ENCODE measurements around the gene RBM11.
"Not testable (repeated sequence)": the region's sequence is repeated elsewhere in the genome, so short reads cannot be mapped to it uniquely, and the experiment has no call there.

RBM11 gene, protein sequence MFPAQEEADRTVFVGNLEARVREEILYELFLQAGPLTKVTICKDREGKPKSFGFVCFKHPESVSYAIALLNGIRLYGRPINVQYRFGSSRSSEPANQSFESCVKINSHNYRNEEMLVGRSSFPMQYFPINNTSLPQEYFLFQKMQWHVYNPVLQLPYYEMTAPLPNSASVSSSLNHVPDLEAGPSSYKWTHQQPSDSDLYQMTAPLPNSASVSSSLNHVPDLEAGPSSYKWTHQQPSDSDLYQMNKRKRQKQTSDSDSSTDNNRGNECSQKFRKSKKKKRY

DNA sequence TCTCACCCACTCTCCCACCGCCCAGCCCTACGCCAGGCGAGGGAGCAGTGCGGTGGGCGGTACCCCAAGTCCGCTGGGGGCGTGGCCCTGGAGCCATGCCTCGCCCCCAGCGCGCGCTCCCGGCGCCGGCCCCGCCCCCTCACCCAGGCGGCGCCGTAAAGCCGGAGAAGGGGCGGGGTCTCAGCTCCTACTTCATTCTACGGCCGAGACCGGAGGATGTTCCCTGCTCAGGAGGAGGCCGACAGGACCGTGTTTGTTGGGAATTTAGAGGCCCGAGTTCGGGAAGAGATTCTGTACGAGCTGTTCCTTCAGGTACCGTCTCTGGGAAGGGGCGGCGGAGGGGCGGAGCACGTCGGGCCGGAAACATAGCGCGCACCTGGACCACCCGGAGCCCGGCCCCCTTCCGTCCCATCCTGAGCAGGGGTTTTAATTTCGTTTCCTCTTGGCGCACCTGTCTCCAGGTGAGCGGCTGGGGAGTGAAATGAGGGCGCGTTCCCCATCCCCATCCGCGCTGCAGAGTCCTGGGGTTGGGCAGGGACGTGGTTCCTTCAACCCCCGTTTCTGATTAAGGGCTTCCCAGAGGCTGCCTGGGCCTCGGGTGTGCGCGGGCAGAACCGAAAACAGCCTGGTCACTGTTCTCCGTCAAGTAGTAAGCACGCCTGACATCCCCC lies at the start of gene RBM11:
RBM11 (plus strand) TSS at position 187 of the 671 bp plus-strand sequence; CDS start at position 217, 30 bp downstream.
- peak; percentile 52 for DNase-seq

DNA sequence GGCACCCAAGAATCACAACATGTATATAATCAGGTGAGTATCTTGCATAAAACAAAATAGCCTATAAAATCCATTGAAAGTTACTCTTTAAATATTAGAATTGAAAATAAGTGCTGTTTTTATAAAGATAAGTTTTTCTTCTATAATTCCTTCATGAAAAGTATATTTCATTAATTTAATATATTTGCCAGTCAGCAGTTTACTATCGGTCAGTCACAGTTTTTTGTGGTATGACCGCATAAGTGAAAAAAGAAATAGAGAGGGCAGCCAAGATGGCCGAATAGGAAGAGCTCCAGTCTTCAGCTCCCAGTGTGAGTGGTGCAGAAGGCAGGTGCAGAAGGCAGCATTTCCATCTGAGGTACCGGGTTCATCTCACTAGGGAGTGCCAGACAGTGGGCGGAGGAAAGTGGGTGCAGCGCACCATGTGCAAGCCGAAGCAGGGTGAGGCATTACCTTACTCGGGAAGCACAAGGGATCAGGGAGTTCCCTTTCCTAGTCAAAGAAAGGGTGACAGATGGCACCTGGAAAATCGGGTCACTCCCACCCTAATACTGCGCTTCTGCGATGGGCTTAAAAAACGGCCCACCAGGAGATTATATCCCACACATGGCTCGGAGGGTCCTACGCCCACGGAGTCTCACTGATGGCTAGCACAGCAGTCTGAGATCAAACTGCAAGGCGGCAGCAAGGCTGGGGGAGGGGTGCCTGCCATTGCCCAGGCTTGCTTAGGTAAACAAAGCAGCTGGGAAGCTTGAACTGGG lies 49.3 kb upstream of the RBM11 start:
- DNase-seq: not testable (repeated sequence)

DNA sequence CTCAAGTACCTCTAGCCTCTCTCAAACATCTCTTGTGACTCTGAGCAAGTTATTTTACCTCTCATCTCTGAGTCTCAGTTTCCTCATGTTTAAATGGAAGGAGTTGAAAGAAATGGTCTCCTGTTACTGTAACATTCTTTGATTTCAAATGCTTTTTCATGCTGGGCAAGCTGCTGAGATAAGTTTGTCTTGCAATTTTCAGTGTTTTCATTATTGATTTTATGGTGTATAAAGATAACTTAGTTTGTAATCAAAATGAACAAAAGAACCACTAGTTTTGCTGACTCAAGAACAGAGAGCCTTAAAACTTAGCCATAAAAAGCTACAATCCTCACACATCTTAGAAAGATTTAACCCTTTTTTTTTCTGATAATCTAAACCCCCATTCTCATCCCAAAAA lies 9.7 kb upstream of the RBM11 start:
- DNase-seq: no peak

DNA sequence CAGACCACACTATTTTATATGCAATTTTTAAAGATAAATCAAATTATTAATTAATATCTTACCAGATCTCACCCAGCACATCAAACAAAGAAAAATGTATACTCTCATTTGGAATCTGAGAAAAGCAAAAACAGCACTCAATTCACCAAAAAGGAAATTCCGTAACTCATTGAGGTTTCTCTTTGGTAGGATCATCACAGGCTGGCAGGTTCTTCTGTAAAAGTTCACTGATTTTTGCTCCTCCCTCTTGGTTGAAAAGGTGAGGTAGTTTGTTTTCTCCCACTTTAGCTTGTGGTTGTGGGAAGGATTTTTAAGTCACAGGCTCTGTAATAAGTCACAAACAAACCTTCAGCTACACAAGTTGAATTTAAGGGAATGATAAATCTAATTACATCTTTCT lies 5.2 kb upstream of the RBM11 start, which contains the start of gene LIPI:
LIPI (minus strand) TSS at position 218 of the 400 bp plus-strand sequence; CDS start at position 108, 110 bp downstream.
- no peak for DNase-seq

DNA sequence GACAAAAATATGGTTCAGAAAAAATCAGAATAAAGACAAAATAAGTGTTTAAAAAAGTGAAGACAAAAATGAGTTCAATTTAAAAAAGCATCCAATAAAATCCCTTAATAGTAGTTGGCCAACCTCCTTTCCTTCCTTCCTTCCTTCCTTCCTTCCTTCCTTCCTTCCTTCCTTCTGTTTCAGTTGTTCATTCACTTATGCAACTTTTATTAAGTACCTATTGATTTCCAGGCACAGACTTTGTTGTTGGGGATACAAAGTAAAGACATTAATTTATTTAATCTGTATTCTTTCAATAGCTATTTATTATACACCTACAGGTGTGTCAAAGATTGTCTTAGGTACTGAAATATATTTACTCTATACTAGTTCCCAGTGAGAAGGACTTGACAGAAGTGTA lies 2.8 kb upstream of the RBM11 start:
- no peak for DNase-seq

DNA sequence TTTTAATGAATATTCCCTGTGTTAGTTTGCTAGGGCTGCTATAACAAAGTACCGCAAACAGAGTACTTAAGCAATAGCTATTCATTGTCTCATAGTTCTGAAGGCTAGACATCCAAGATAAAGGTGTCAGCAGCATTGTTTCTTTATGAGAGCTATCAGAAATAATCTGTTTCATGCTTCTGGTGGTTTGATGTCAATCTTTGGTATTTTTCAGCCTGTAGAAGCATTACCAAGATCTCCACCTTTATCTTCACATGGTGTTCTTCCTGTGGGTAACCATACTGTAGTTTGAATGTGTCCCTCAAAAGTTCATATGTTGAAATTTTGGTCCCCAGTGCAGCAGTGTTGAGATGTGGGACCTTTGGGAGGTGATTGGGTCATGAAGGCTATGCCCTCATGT lies 7.4 kb downstream of the RBM11 start:
- DNase-seq: no peak

DNA sequence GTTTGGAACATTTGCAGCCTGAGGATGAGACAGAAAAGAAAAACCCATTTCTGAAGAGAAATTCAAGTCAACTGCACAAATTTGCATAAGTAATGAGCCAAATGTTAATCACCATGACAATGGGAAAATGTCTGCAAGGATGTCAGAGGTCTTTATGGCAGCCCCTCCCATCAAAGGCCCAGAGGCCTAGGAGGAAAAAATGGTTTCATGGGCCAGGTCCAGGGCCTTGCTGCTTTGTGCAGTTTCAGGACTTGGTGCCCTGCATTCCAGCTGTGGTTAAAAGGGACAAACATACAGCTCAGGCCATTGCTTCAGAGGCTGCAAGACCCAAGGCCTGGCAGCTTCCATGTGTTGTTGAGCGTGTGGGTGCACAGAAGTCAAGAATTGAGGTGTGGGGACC lies 13.4 kb downstream of the RBM11 start:
- no peak for DNase-seq

DNA sequence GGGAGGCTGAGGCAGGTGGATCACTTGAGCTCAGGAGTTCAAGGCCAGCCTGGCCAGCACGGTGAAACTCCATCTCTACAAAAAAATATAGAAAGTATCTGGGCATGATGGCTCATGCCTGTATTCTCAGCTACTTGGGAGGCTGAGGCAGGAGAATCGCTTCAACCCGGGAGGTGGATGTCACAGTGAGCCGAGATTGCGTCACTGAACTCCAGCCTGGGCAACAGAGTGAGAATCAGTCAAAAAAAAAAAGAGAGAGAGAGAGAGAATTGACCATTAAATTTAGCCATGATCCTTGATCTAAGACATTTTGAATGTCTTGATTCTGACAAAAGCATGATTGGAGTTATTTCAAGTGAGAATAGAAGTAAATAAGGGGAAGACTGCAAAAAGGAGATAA lies 19.1 kb downstream of the RBM11 start:
- no peak for DNase-seq

DNA sequence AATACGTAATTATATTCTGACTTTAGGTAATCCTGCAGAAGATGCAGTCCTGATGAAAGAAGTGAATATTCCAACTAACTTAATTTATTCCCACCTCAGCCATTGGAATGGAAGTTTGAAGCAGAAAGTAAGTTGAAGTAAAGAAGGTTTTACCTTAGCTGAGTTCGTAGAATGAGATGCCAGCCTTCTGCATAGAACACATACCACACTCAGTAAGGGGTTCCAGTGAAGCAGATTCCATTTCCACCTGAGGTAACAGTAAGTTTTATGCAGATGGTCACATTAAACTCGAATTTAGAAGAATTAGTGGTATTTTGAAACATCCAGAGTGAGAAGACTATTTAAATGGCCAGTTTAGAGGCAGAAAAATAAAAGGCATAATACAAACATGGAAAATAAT lies 20.2 kb downstream of the RBM11 start:
- no peak for DNase-seq

DNA sequence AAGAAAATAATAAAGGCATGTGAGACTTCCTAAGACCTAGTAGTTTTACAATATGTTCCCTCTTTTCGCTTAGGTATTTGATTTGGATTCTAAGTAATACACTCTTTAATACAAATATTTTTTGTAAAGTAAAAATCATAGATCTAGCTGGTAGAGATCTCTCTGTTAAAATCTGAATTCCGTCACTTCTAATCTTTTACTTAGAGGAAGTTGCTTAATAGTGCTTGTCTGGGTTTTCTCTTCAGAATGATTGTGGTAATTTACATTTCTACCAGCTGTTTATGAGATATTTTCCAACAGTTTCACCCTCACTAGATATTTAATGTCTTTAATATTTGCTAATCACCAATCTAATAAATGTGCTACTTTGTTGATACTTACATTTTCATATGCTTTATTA lies 23.3 kb downstream of the RBM11 start:
- DNase-seq: no peak

DNA sequence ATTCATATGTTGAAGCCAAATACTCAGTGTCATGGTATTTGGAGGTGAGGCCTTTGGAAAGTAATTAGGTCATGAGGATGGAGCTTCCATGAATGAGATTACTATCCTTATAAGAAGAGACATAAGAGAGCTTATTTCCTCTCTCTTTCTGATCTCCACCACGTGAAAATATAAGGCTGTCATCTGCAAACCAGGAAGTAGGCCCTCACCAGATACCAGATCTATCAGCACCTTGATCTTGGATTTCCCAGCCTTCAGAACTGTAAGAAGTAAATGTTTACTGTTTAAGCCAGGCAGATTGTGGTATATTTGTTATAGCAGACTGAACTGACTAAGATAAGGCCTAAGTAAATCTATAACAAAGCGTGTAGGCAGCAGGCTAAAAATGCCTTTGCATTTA lies 25.3 kb downstream of the RBM11 start:
- no peak for DNase-seq

DNA sequence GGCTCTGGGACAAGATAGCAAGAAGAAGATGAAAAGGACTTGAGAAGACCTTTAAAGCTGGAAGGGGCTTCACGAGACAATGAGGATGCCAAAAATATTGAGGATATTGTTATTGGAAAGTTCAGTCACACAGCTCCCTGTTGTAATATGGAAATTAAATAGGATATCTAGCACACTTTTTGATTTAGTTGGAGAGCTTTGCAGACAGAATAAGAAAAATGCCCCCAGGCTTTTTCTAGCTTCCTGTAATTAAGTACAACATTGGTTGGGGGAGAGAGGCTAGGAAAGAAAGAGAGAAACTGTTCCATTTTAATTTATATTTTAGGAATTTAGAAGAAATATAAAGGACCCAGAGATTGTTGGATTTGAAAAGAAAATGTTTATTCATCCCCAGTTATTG lies 27.5 kb downstream of the RBM11 start:
- DNase-seq: no peak

DNA sequence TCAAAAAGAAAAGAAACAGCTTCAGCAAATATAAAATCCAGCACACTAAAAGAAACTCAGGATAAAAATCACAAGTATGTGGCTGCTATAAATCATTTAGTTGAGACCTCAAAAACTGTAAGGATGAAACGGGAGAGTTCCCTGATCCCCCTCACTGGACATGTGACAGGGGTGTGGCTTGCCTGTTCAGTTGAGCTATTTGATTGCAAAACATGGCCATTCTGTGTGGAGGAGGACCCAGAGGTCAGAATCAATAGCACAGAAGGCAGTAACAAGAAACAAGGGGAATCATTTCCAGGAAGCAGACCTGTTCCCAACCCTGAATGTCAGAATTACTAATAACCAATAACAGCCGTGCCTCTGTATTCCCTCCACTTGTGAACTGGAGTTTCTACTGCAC lies 27.9 kb downstream of the RBM11 start:
- no peak for DNase-seq

DNA sequence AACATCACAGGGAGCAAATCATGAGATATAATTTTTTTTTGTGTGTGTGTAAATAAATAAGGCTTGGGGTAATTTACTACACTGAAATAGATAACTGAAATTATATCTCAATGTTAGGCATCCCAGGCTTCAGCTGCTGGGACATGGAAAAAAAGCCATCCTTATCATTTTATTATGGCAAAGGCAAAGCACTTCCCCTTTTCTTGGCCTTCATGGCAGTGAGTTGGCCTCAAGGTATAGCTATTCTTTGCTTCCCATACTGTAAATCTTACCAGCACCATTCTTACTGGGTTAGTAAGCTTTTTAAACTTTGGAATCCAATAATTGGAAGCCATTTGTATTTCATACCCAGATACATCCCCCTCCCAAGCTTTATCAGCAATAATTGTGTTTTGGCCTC lies 29.0 kb downstream of the RBM11 start:
- no peak for DNase-seq

DNA sequence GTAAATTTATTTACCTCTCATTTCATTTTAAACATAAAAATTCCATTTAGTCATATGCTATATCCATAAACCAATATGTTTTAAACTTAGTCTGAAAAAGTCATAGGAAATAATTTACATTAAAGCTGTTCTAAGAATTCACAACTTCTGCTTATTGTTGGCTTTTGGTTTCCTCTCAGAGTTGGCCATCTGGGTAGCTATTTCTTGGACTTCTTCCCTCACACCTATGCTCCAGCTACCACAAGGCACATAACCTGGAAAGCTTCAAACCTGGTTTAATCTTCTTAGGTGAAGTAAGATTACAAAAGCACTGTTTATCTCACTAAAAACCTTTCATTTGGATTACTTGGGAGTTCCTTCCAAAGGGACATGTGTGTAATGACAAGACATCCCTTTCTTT lies 29.8 kb downstream of the RBM11 start:
- no peak for DNase-seq

DNA sequence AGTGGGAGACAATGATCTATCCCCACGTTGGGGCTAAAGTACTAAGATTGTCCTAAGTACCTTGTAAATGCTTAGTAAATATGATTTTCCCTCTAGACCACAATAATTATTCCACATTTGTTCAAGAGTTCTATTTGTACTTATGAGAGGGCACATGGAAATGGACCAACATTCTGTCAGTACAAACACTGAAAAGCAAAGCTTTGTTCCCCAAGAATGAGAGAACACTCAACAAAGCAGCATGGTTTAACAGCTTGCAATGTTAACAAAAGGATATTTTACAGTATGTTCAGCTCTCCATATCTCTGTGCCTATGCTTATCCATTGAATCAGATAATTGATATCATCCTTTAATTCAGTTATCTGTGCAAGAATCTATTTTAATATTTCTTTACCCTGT lies 35.4 kb downstream of the RBM11 start:
- DNase-seq: no peak

DNA sequence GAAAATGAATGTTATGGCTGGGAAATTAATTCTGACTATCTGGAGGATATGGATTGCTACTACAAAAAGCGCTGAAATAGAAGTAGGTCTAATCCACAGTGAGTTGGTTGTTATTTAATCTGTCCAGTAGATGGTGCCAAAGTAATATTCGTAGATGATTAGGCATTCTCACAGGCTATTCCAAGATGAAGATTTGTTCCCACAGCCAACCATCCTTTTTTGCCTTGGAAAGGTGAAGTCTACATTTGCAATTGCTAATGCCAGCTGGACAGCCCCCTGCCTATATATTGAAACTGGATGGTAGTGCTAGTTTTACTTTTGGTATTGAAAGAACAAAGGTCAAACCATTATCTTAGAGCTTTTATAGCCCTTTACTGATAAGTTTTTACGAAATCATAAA lies 43.8 kb downstream of the RBM11 start:
- peak; percentile 1 for DNase-seq

DNA sequence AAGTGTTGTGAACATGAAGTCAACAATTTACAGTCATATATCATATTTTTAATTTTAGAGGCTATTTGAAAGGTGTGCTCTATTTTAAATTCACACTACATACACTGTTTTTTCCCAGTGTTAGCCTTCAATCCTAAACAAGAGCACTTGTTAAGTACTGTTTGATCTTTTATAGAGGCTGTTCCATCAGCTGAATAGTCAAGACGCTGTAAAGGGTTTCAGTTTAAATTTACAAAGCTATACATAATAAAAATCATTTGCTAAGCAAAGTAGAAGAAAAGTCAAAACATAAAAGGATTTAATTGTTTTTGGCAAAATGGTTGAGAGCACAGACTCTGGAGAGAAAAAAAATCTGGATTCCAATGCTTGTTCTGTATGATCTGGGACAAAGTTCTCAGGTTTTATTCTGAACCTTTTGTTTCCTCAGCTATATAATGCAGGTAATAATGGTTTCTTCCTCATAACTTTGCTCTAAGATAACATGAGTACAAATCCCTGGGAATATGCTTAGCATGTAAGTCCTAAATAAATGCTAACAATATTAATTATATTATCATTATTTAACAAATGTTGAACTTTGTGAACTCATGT lies 44.3 kb downstream of the RBM11 start:
- no peak for DNase-seq

DNA sequence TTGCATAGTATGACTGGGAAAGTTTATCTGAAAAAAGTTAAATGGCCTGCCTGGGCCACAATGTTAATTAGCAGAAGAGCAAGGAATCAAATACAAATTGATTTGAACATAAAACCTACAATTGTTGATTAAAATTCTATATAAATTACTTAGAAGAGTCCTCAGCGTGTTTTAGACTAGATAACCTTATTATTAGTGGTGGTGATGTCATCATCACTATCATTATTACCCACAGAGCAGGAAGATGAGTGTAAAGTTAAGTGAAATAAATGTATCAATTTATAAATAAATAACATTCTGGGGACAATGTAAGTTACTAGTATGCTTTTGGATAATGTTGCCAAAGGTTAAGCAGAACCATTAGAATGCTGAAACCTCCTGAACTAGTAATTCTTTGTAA lies 46.1 kb downstream of the RBM11 start:
- DNase-seq: no peak

DNA sequence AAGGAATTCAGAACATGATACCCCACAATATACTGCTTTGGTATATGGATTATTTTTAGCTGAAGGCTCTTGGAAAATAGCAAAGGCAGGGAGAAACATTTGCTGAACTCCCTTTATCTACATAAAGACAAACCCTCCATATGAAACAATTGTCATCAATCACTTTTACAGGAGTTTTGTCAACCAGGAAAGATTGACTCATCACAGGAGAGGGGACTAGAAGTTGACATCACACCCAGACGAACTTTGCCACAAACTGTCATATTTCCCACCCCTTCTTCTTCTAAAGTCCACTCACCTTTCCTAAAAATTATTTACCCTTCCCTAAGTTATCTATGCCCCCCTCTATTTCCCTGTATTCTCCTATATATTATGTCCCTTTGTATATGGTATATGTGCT lies 47.9 kb downstream of the RBM11 start:
- DNase-seq: no peak

DNA sequence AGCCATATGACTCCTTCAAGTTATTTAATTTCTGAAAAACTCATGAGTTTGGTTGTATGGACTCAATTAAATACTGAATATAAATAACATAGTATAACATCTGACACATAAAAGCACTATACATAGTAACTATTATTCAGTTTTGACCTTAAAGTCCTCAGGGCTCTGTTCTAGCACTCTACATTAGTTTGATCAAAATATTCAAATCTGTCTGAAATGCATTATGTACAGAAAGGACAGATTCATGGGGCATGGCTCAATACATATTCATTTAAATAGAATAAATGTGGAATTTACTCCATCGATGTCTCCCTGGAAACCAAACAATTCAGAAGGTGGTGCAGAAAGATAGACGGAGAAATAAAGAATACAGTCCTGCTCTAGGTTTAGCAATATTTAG lies 49.1 kb downstream of the RBM11 start:
- no peak for DNase-seq

DNA sequence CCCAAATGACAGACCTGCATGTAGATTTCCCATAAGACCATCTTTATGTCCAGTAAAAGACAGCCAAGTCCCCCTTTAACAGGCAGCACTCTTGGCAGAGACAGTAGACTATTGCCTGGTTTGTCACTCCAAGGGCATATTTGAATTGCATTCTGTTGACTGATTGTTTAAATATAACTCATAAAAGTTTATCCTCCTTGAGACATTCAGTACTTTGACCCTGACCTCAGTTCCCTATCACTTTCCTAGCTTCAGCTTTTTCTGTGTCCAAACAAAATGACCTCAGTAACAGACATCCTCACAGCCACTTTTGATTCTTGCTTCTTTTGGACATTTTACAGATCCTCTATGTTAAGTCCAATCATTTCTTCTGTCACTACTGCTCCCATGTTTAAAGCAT lies 51.1 kb downstream of the RBM11 start:
- no peak for DNase-seq

DNA sequence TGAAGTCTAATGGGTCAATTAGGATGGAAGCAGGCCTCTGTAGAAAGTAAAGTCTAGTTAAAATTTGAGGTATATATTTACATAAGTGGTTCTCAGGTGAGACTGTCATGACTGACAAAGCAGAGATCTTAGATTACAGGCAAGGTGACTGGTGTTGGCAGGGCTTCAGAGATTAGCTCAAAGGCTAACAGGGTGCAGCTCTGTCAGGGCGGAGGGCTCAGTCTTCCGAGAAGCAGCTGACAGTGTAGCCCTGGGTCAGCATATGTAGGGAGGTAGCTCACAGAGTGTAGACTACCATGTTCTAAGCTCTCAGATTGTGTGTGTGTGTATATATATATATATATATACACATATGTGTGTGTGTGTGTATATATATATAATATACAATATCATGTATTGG lies 54.7 kb downstream of the RBM11 start:
- no peak for DNase-seq

DNA sequence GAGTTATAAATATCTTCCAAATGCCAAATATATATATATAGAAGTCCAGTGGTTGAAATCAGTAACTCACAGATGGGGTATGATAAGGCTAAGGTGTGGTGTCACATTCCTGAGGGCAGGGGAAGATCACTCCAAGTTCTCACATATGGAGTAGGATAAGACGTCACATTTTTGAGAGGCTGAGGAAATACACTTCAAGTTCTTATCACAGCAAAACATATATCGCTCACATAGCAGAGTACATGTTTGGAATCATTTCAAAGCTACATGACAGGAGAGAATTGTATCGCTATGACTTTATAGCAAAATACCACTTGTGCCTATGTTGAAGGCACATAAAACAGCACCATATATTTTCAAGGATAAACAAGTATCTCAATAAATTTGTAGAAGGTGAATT lies 55.1 kb downstream of the RBM11 start:
- DNase-seq: no peak
